Trophoblast cell (in vitro differentiated cells and primary cell): ENCODE results near the gene PSORS1C2.
"Not testable (repeated sequence)": the region's sequence is repeated elsewhere in the genome, so short reads cannot be mapped to it uniquely, and the experiment has no call there.

Source experiments
- DNase-seq, 2 donors: peaks; one replicate each; pipeline ENCODE4 v3.0.0-alpha.2; 2016
- H2AFZ ChIP-seq: 2 replicates; pipeline ENCODE4 v1.6.1; 2013; ENCODE audit warnings: low read length, moderate library complexity, mild to moderate bottlenecking; ENCODE audit not compliant: insufficient read depth, poor library complexity
- H2AK5ac ChIP-seq: 2 replicates; pipeline ENCODE4 v1.6.1; 2013; ENCODE audit warnings: mild to moderate bottlenecking, low read length
- H2BK120ac ChIP-seq: 2 replicates; pipeline ENCODE4 v1.6.1; 2013; ENCODE audit warnings: low read length, mild to moderate bottlenecking, moderate library complexity; ENCODE audit not compliant: insufficient read depth, poor library complexity
- H2BK12ac ChIP-seq: 2 replicates; pipeline ENCODE4 v1.6.1; 2013; ENCODE audit warnings: mild to moderate bottlenecking, low read length, moderate library complexity
- H2BK5ac ChIP-seq: 2 replicates; pipeline ENCODE4 v1.6.1; 2013; ENCODE audit warnings: low read length, low read depth, moderate library complexity, mild to moderate bottlenecking; ENCODE audit not compliant: poor library complexity
- H3K14ac ChIP-seq: 2 replicates; pipeline ENCODE4 v1.6.1; 2013; ENCODE audit warnings: mild to moderate bottlenecking, low read length
- H3K18ac ChIP-seq: 2 replicates; pipeline ENCODE4 v1.6.1; 2013; ENCODE audit warnings: mild to moderate bottlenecking, low read length
- H3K23ac ChIP-seq: 2 replicates; pipeline ENCODE4 v1.6.1; 2013; ENCODE audit warnings: low read length
- H3K27ac ChIP-seq: 2 replicates; pipeline ENCODE4 v1.5.1; 2013; ENCODE audit warnings: low read depth, mild to moderate bottlenecking, inconsistent platforms, low read length, moderate library complexity
- H3K27me3 ChIP-seq: 2 replicates; pipeline ENCODE4 v1.6.1; 2013; ENCODE audit warnings: inconsistent platforms, mild to moderate bottlenecking, low read length, moderate library complexity; ENCODE audit not compliant: insufficient read depth
- H3K36me3 ChIP-seq, 2 experiments: 1 replicate in 1 of 2; 2 replicates in 1 of 2; pipeline ENCODE4 v1.6.1; 2013; ENCODE audit warnings: low read length in 2 of 2, mild to moderate bottlenecking in 2 of 2, moderate library complexity in 1 of 2; ENCODE audit not compliant: insufficient read depth in 2 of 2, control insufficient read depth in 1 of 2
- H3K4ac ChIP-seq: 2 replicates; pipeline ENCODE4 v1.6.1; 2013; ENCODE audit warnings: low read depth, mild to moderate bottlenecking, low read length, moderate library complexity
- H3K4me1 ChIP-seq, 2 experiments: 1 replicate in 1 of 2; 2 replicates in 1 of 2; pipeline ENCODE4 v1.6.1; 2013; ENCODE audit warnings: low read length in 2 of 2, mild to moderate bottlenecking in 2 of 2, moderate library complexity in 1 of 2; ENCODE audit not compliant: insufficient read depth in 2 of 2, control insufficient read depth in 1 of 2
- H3K4me2 ChIP-seq: 2 replicates; pipeline ENCODE4 v1.6.1; 2013; ENCODE audit warnings: inconsistent platforms, mild to moderate bottlenecking, low read length, moderate library complexity
- H3K4me3 ChIP-seq: 2 replicates; pipeline ENCODE4 v1.5.1; 2013; ENCODE audit warnings: mild to moderate bottlenecking, low read depth, low read length, inconsistent platforms
- H3K79me1 ChIP-seq: one replicate; pipeline ENCODE4 v1.6.1; 2013; ENCODE audit warnings: low read length
- H3K79me2 ChIP-seq: 2 replicates; pipeline ENCODE4 v1.6.1; 2013; ENCODE audit warnings: low read length, mild to moderate bottlenecking; ENCODE audit not compliant: control insufficient read depth, insufficient read depth, poor library complexity
- H3K9ac ChIP-seq: 2 replicates; pipeline ENCODE4 v1.6.1; 2013; ENCODE audit warnings: mild to moderate bottlenecking, low read length
- H3K9me3 ChIP-seq: 2 replicates; pipeline ENCODE4 v1.6.1; 2013; ENCODE audit warnings: low read depth, mild to moderate bottlenecking, control low read depth, inconsistent platforms, low read length; ENCODE audit not compliant: insufficient read depth
- H4K12ac ChIP-seq: 2 replicates; pipeline ENCODE4 v1.6.1; 2013; ENCODE audit warnings: low read depth, mild to moderate bottlenecking, low read length, moderate library complexity
- H4K8ac ChIP-seq: 2 replicates; pipeline ENCODE4 v1.6.1; 2013; ENCODE audit warnings: low read depth, mild to moderate bottlenecking, low read length, moderate library complexity
- H4K91ac ChIP-seq: one replicate; pipeline ENCODE4 v1.6.1; 2013; ENCODE audit warnings: low read depth, mild to moderate bottlenecking, low read length, moderate library complexity
- WGBS: extraction: QIAGEN DNeasy Blood & Tissue Kit; methylation state at CpG from one replicate; pipeline ENCODE4 v1.1.7; 2013; ENCODE audit warnings: missing lambda C conversion rate; ENCODE audit not compliant: insufficient read length, insufficient coverage; ENCODE audit errors: extremely low coverage; 5-methylcytosine and 5-hydroxymethylcytosine counted together

The PSORS1C2 gene

DNA sequence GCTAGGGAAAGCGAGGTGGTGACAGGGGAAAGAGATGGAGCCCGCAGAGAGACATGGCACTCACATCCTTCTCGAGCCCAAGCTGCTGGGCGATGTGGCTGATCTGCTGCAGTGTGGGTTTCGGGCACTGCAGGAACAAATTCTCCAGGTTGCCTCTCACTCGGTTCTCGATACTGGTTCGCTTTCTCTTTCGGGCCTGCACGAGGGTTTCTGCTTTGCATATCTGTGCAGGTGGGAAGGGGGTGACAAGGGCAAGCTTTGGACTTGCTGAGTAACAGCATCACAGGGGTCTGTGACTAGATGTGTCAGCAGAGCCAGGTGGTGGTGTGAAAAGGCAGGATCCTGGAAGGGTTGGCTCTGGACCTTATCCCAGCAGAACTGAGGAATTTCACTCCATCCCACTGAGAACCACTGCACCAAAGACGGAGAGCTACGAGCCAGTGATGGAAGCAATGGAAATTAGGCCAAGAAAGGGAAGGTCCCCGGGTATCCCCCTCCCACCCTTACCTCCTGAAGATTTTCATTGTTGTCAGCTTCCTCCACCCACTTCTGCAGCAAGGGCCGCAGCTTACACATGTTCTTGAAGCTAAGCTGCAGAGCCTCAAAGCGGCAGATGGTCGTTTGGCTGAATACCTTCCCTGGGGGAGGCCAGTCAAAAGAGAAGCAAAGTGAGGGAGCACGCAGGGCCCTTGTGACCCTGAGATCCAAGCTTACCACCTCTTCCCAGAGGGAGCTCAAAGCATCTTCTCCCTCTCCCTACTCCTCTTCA is 26.4 kb upstream of the PSORS1C2 start:
- peaks cover 11% of the 10 kb centered on the region in 2 experiments for H3K36me3 ChIP-seq
- not testable (repeated sequence) for H3K9ac ChIP-seq

DNA sequence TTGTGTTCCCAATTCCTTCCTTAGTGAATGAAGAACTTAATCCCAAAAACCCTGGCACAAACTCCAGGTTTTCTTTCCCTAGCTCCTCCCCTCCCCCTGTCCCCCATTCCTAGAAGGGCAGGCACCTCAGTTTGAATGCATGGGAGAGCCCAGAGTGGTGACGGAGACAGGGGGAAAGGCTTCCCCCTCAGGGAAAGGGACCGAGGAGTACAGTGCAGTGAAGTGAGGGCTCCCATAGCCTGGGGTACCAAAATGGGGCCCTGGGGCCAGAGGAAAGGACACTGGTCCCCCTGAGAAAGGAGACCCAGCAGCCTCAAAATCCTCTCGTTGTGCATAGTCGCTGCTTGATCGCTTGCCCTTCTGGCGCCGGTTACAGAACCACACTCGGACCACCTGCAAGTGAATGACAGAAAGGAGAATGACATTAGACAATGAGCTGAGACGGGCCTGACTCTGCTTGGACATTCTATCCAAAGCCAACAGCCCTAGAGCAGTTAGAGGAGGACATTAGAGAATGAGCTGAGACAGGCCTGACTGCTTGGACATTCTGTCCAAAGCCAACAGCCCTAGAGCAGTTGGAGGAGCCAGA is 25.7 kb upstream of the PSORS1C2 start:
- no CpG with 5 or more reads among the region's 9 CpGs for WGBS

More for the DNA sequence above, 26.4 kb upstream of the PSORS1C2 start:
- not testable (repeated sequence) for DNase-seq, H3K9me3 ChIP-seq, H3K27ac ChIP-seq, H3K4me3 ChIP-seq, H4K91ac ChIP-seq, H3K14ac ChIP-seq, H3K23ac ChIP-seq, H2AFZ ChIP-seq, H3K79me2 ChIP-seq, H3K27me3 ChIP-seq, H2BK5ac ChIP-seq, H4K12ac ChIP-seq, H3K4ac ChIP-seq, H3K79me1 ChIP-seq, H3K4me2 ChIP-seq, H2BK12ac ChIP-seq, H3K4me1 ChIP-seq, H3K18ac ChIP-seq, H2BK120ac ChIP-seq, H4K8ac ChIP-seq, H2AK5ac ChIP-seq
- no CpG with 5 or more reads among the region's 17 CpGs for WGBS

DNA sequence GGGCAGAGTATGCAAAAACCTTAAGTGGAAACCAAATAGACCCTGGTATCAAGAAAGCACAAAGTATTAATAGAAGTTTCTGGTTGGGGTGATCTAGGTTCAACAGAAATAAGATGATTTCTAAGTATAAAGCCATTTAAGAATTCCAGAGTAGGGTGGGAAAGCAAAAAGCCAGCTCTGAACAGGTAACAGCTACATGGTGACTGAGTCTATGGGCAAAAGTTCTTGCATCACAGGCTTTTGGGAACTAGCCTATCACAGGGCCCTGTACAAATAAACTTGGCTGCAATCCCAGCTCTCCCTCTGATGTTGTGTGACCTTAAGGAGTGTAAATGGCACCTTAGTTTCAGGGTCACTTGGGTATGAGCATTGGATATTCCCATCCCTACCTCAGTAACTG is 25.1 kb upstream of the PSORS1C2 start:
- H3K4me2 ChIP-seq, result no peak overlapping the region
- no peak overlapping the region for H3K9ac ChIP-seq
- peaks cover 2% of the 10 kb centered on the region for H3K9me3 ChIP-seq
- no peak overlapping the region for H4K91ac ChIP-seq
- no peak overlapping the region for H3K14ac ChIP-seq
- DNase-seq, result no peak
- no peak overlapping the region for H2BK120ac ChIP-seq
- no peak overlapping the region for H3K4me3 ChIP-seq
- H3K18ac ChIP-seq, result no peak overlapping the region
- no peak overlapping the region for H3K4ac ChIP-seq
- H3K23ac ChIP-seq, result no peak overlapping the region
- H4K8ac ChIP-seq, result no peak overlapping the region
- no peaks in the 10 kb centered on the region for H3K79me2 ChIP-seq
- no peak overlapping the region for H2AFZ ChIP-seq
- H3K27ac ChIP-seq, result no peak overlapping the region
- H4K12ac ChIP-seq, result no peak overlapping the region
- H3K4me1 ChIP-seq, result peaks cover 10 to 12% of the 10 kb centered on the region in 2 experiments
- no peaks in the 10 kb centered on the region for H3K27me3 ChIP-seq
- H2BK5ac ChIP-seq, result no peak overlapping the region
- peaks cover 11% of the 10 kb centered on the region in 2 experiments for H3K36me3 ChIP-seq
- no peak overlapping the region for H2AK5ac ChIP-seq
- H2BK12ac ChIP-seq, result no peak overlapping the region
- no peaks in the 10 kb centered on the region for H3K79me1 ChIP-seq

More for the DNA sequence above, 25.7 kb upstream of the PSORS1C2 start:
- H3K23ac ChIP-seq, H3K4me3 ChIP-seq, H2BK12ac ChIP-seq, H3K27me3 ChIP-seq, H3K4me2 ChIP-seq, H3K9ac ChIP-seq, H2BK5ac ChIP-seq, H3K18ac ChIP-seq, H3K9me3 ChIP-seq, H3K79me2 ChIP-seq, H4K8ac ChIP-seq, H4K91ac ChIP-seq, H2BK120ac ChIP-seq, H4K12ac ChIP-seq, H3K27ac ChIP-seq, H3K79me1 ChIP-seq, DNase-seq, H3K4ac ChIP-seq, H2AFZ ChIP-seq, H2AK5ac ChIP-seq, H3K14ac ChIP-seq, H3K4me1 ChIP-seq: not testable (repeated sequence)
- H3K36me3 ChIP-seq, result peaks cover 11% of the 10 kb centered on the region in 2 experiments

DNA sequence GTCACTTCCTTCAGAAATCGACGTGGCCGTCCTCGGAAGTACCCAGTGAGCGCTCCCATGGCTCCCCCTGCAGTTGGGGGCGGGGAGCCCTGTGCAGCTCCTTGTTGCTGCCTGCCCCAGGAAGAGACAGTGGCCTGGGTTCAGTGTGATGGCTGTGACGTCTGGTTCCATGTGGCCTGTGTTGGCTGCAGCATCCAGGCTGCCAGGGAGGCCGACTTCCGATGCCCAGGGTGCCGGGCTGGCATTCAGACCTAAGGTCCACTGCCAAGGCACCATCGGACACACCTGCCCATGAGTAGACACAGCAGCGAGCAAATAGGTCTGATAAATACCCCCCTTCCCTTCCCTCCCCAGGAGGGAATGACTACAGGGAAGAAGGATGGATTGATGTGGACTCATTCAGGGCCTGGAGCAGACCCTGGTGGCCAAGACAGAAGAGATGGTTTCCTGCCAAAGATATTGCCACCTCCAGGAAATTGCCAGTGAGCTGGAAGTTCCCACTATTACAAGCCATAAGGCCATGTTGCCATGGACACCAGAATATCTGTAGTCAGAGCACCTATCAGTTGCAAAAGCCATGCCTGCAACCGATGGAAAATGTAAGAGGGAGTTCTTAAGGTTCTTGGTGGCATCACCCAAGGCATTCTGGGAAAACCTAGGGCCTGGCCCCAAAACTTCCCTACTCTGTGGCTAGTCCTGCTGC is 23.7 kb upstream of the PSORS1C2 start:
- no peak for DNase-seq
- Histone ChIP-seq H3K79me2 (peaks cover 2% of the 10 kb centered on the region), H4K91ac (no peak overlapping the region), H3K14ac (no peak overlapping the region), H4K12ac (no peak overlapping the region), H3K36me3 (peaks cover 11% of the 10 kb centered on the region in 2 experiments), H2BK5ac (no peak overlapping the region), H3K4me3 (no peak overlapping the region), H3K9ac (no peak overlapping the region), H3K9me3 (no peaks in the 10 kb centered on the region), H2AFZ (no peak overlapping the region), H4K8ac (no peak overlapping the region), H3K27me3 (no peaks in the 10 kb centered on the region), H2AK5ac (no peak overlapping the region), H3K4me1 (peaks cover 7 to 9% of the 10 kb centered on the region in 2 experiments), H3K18ac (no peak overlapping the region), H3K4me2 (no peak overlapping the region), H2BK120ac (no peak overlapping the region), H3K23ac (no peak overlapping the region), H3K27ac (no peak overlapping the region), H3K79me1 (peaks cover 4% of the 10 kb centered on the region), H3K4ac (no peak overlapping the region), H2BK12ac (no peak overlapping the region)
- no CpG with 5 or more reads among the region's 13 CpGs for WGBS
